GM10266 (cell line): Measurements from ENCODE around the gene CERS6.

Source experiments
- DNase-seq: peaks from one replicate; pipeline ENCODE4 v3.0.0; 2012; ENCODE audit errors: extremely low spot score
- CTCF ChIP-seq: IDR thresholded peaks from 2 replicates; pipeline ENCODE4 v1.5.1; 2012; ENCODE audit warnings: mild to moderate bottlenecking, low read depth; ENCODE audit not compliant: control insufficient read depth, insufficient read depth; ENCODE audit errors: missing control alignments

CERS6 gene

GRCh38 chr2:168614172-168615018, 158.3 kb downstream of the CERS6 start:
- TF ChIP-seq CTCF: no peak
- DNase-seq: no peak

- TF ChIP-seq CTCF: no peak
- no peak for DNase-seq
Measured at GRCh38 chr2:168620554-168620953, 164.5 kb downstream of the CERS6 start.

GRCh38 chr2:168622559-168622958, 166.5 kb downstream of the CERS6 start:
- no peak for TF ChIP-seq CTCF
- DNase-seq: no peak

GRCh38 chr2:168624028-168624427, 168.0 kb downstream of the CERS6 start:
- no peak for DNase-seq

GRCh38 chr2:168626096-168626495, 170.0 kb downstream of the CERS6 start:
- DNase-seq: no peak

More at GRCh38 chr2:168624028-168624427, 168.0 kb downstream of the CERS6 start:
- TF ChIP-seq CTCF: no peak

GRCh38 chr2:168626647-168627046, 170.6 kb downstream of the CERS6 start:
- DNase-seq: no peak
- TF ChIP-seq CTCF: no peak

More at GRCh38 chr2:168626096-168626495, 170.0 kb downstream of the CERS6 start:
- TF ChIP-seq CTCF: no peak

GRCh38 chr2:168632709-168633121, 176.6 kb downstream of the CERS6 start:
- no peak for TF ChIP-seq CTCF
- DNase-seq: no peak
